ENCODE results near the gene C11orf86.
A peak's percentile ranks its signal among the peaks of the same experiment; 100 is the strongest.

Gene C11orf86

GRCh38 chr11:67022341-67022933, 47.3 kb downstream of the C11orf86 start:
- Histone ChIP-seq H3K27ac (ENCODE audit: low read depth, low read length) (no peak overlapping the region), H3K36me3 (ENCODE audit: control insufficient read depth, low read length) (no peaks in the 10 kb centered on the region), H3K9me3 (ENCODE audit: control insufficient read depth, insufficient read depth, low read length) (no peaks in the 10 kb centered on the region), H3K4me1 (ENCODE audit: control insufficient read depth, low read length) (peaks cover 29% of the 10 kb centered on the region), H3K79me2 (ENCODE audit: control insufficient read depth, low read length) (no peaks in the 10 kb centered on the region), H3K4me2 (ENCODE audit: low read length) (no peak overlapping the region), H3F3A (ENCODE audit: control insufficient read depth, insufficient read depth) (no peaks in the 10 kb centered on the region), H3K4me3 (ENCODE audit: low read length) (no peak overlapping the region), H3K27me3 (ENCODE audit: control insufficient read depth, low read length) (peaks cover 54% of the 10 kb centered on the region), H3K9me2 (replicated peaks; ENCODE audit: control insufficient read depth, low read length) (no peaks in the 10 kb centered on the region), H4K20me1 (ENCODE audit: control insufficient read depth, insufficient read depth, low read depth, low read length) (no peaks in the 10 kb centered on the region)
- TF ChIP-seq EZH2phosphoT487 (IDR thresholded peaks at IDR 0.05; ENCODE audit: borderline replicate concordance, low read length) = no peak
- TF ChIP-seq CTCF (IDR thresholded peaks at IDR 0.05; ENCODE audit: low read depth, low read length, poor library complexity, severe bottlenecking) = no peak

GRCh38 chr11:67022961-67023956, 48.2 kb downstream of the C11orf86 start, which contains the start of gene SYT12:
TSS of gene SYT12 (plus strand) at chr11:67023134. CDS start at chr11:67030145, 7,011 bp downstream.
- no peaks in the 10 kb centered on the region for H3K79me2 ChIP-seq (ENCODE audit: control insufficient read depth, low read length)
- H3K9me2 ChIP-seq (replicated peaks; ENCODE audit: control insufficient read depth, low read length) = no peaks in the 10 kb centered on the region
- peaks cover 54% of the 10 kb centered on the region for H3K27me3 ChIP-seq (ENCODE audit: control insufficient read depth, low read length)
- no peak within 1 kb of the TSS for H3K27ac ChIP-seq (ENCODE audit: low read depth, low read length)
- peaks cover 37% of the 10 kb centered on the region for H3K4me1 ChIP-seq (ENCODE audit: control insufficient read depth, low read length)
- TF ChIP-seq EZH2phosphoT487 (IDR thresholded peaks at IDR 0.05; ENCODE audit: borderline replicate concordance, low read length) (no peak), CTCF (IDR thresholded peaks at IDR 0.05; ENCODE audit: low read depth, low read length, poor library complexity, severe bottlenecking) (no peak)
- no peaks in the 10 kb centered on the region for H3F3A ChIP-seq (ENCODE audit: control insufficient read depth, insufficient read depth)
- H4K20me1 ChIP-seq (ENCODE audit: control insufficient read depth, insufficient read depth, low read depth, low read length) = no peaks in the 10 kb centered on the region
- H3K9me3 ChIP-seq (ENCODE audit: control insufficient read depth, insufficient read depth, low read length) = no peaks in the 10 kb centered on the region
- 0 out of 2 replicates have a peak within 1 kb of the TSS, but pooled peaks have one; percentile 47 for H3K4me2 ChIP-seq (ENCODE audit: low read length)
- no peak within 1 kb of the TSS for H3K4me3 ChIP-seq (ENCODE audit: low read length)
- no peaks in the 10 kb centered on the region for H3K36me3 ChIP-seq (ENCODE audit: control insufficient read depth, low read length)

GRCh38 chr11:67023957-67024353, 48.9 kb downstream of the C11orf86 start:
- TF ChIP-seq EZH2phosphoT487 (IDR thresholded peaks at IDR 0.05; ENCODE audit: borderline replicate concordance, low read length) (no peak), CTCF (IDR thresholded peaks at IDR 0.05; ENCODE audit: low read depth, low read length, poor library complexity, severe bottlenecking) (no peak)
- Histone ChIP-seq H3F3A (ENCODE audit: control insufficient read depth, insufficient read depth) (no peaks in the 10 kb centered on the region), H4K20me1 (ENCODE audit: control insufficient read depth, insufficient read depth, low read depth, low read length) (no peaks in the 10 kb centered on the region), H3K27me3 (ENCODE audit: control insufficient read depth, low read length) (peaks cover 57% of the 10 kb centered on the region), H3K79me2 (ENCODE audit: control insufficient read depth, low read length) (no peaks in the 10 kb centered on the region), H3K27ac (ENCODE audit: low read depth, low read length) (no peak overlapping the region), H3K4me1 (ENCODE audit: control insufficient read depth, low read length) (peaks cover 44% of the 10 kb centered on the region), H3K9me2 (replicated peaks; ENCODE audit: control insufficient read depth, low read length) (no peaks in the 10 kb centered on the region), H3K4me2 (ENCODE audit: low read length) (0 out of 2 replicates have a peak overlapping the region, but pooled peaks have one; percentile 47), H3K36me3 (ENCODE audit: control insufficient read depth, low read length) (no peaks in the 10 kb centered on the region), H3K9me3 (ENCODE audit: control insufficient read depth, insufficient read depth, low read length) (no peaks in the 10 kb centered on the region), H3K4me3 (ENCODE audit: low read length) (no peak overlapping the region)
